SK-N-MC (cell line): ENCODE measurements around the gene PWWP2B.

Experiments used
- DNase-seq: peaks from one replicate; pipeline ENCODE4 v3.0.0-alpha.2; 2011; ENCODE audit warnings: low read depth, low spot score
- H3K27ac ChIP-seq: fragments of 200-600 bp; sonication (generic); 2 replicates; pipeline ENCODE4 v1.5.1; 2016; ENCODE audit warnings: mixed run types
- H3K36me3 ChIP-seq: fragments of 200-600 bp; sonication (generic); 2 replicates; pipeline ENCODE4 v1.6.1; 2017; ENCODE audit warnings: antibody characterized with exemption, low read length, mixed read lengths; ENCODE audit not compliant: insufficient read depth
- H3K4me3 ChIP-seq: fragments of 200-600 bp; sonication (generic); 2 replicates; pipeline ENCODE4 v1.5.1; 2016
- H3K9ac ChIP-seq: fragments of 200-600 bp; sonication (generic); 2 replicates; pipeline ENCODE4 v1.8.0; 2017; ENCODE audit warnings: mixed run types, mixed read lengths; ENCODE audit not compliant: insufficient read length
- H3K9me3 ChIP-seq: fragments of 200-600 bp; sonication (generic); 2 replicates; pipeline ENCODE4 v1.6.1; 2017; ENCODE audit warnings: low read depth, mild to moderate bottlenecking, antibody characterized with exemption, low read length, moderate library complexity, mixed read lengths
- EZH2 ChIP-seq: fragments of 200-600 bp; sonication (generic); IDR thresholded peaks from one replicate; pipeline ENCODE4 v1.6.1; 2017; ENCODE audit warnings: antibody characterized with exemption
- FOXP2 ChIP-seq: optimal IDR thresholded peaks from 2 replicates; pipeline ENCODE3; 2011; ENCODE audit warnings: mild to moderate bottlenecking, moderate library complexity; ENCODE audit not compliant: insufficient read depth; ENCODE audit errors: extremely low read length, control extremely low read depth
- POLR2AphosphoS5 ChIP-seq: IDR thresholded peaks from 2 replicates; pipeline ENCODE4 v1.6.1; 2012; ENCODE audit warnings: mild to moderate bottlenecking, low read depth, low read length, borderline replicate concordance

PWWP2B gene

GRCh38 chr10:132455986-132456847 lies 59.2 kb downstream of the PWWP2B start:
- Histone ChIP-seq H3K36me3 (no peaks in the 10 kb centered on the region), H3K9me3 (no peaks in the 10 kb centered on the region), H3K27ac (no peak overlapping the region), H3K9ac (no peak overlapping the region), H3K4me3 (no peak overlapping the region)
- DNase-seq = no peak
- TF ChIP-seq POLR2AphosphoS5 = no peak
- TF ChIP-seq FOXP2 = no peak
- no peak for TF ChIP-seq EZH2

GRCh38 chr10:132456881-132457280 lies 59.9 kb downstream of the PWWP2B start:
- no peaks in the 10 kb centered on the region for H3K9me3 ChIP-seq
- H3K9ac ChIP-seq = no peak overlapping the region
- H3K36me3 ChIP-seq = no peaks in the 10 kb centered on the region
- H3K27ac ChIP-seq = no peak overlapping the region
- TF ChIP-seq FOXP2 (no peak), POLR2AphosphoS5 (no peak), EZH2 (no peak)
- DNase-seq = no peak
- no peak overlapping the region for H3K4me3 ChIP-seq

GRCh38 chr10:132457328-132458070 lies 60.5 kb downstream of the PWWP2B start:
- TF ChIP-seq POLR2AphosphoS5 (no peak), FOXP2 (no peak), EZH2 (no peak)
- no peak overlapping the region for H3K4me3 ChIP-seq
- H3K27ac ChIP-seq = no peak overlapping the region
- no peak overlapping the region for H3K9ac ChIP-seq
- no peaks in the 10 kb centered on the region for H3K36me3 ChIP-seq
- DNase-seq = no peak
- no peaks in the 10 kb centered on the region for H3K9me3 ChIP-seq

GRCh38 chr10:132458071-132458585 lies 61.1 kb downstream of the PWWP2B start:
- Histone ChIP-seq H3K9ac (no peak overlapping the region), H3K9me3 (no peaks in the 10 kb centered on the region), H3K27ac (no peak overlapping the region), H3K4me3 (no peak overlapping the region), H3K36me3 (no peaks in the 10 kb centered on the region)
- no peak for DNase-seq
- TF ChIP-seq POLR2AphosphoS5 (no peak), FOXP2 (no peak), EZH2 (no peak)

GRCh38 chr10:132458586-132459300 lies 61.7 kb downstream of the PWWP2B start:
- no peaks in the 10 kb centered on the region for H3K36me3 ChIP-seq
- DNase-seq = no peak
- no peaks in the 10 kb centered on the region for H3K9me3 ChIP-seq
- TF ChIP-seq POLR2AphosphoS5 (no peak), EZH2 (no peak), FOXP2 (no peak)
- no peak overlapping the region for H3K27ac ChIP-seq
- no peak overlapping the region for H3K9ac ChIP-seq
- H3K4me3 ChIP-seq = no peak overlapping the region

GRCh38 chr10:132459301-132460003 lies 62.5 kb downstream of the PWWP2B start:
- Histone ChIP-seq H3K4me3 (no peak overlapping the region), H3K36me3 (no peaks in the 10 kb centered on the region), H3K27ac (no peak overlapping the region), H3K9ac (no peak overlapping the region), H3K9me3 (no peaks in the 10 kb centered on the region)
- no peak for DNase-seq
- TF ChIP-seq FOXP2 (no peak), EZH2 (no peak), POLR2AphosphoS5 (no peak)

- Histone ChIP-seq H3K9me3 (no peaks in the 10 kb centered on the region), H3K36me3 (no peaks in the 10 kb centered on the region), H3K27ac (no peak overlapping the region), H3K9ac (no peak overlapping the region), H3K4me3 (no peak overlapping the region)
- TF ChIP-seq POLR2AphosphoS5 (no peak), EZH2 (no peak), FOXP2 (no peak)
- no peak for DNase-seq
Observed at GRCh38 chr10:132460071-132460470, 63.1 kb downstream of the PWWP2B start.

- no peak overlapping the region for H3K4me3 ChIP-seq
- no peaks in the 10 kb centered on the region for H3K36me3 ChIP-seq
- H3K27ac ChIP-seq = no peak overlapping the region
- TF ChIP-seq EZH2 (no peak), FOXP2 (no peak), POLR2AphosphoS5 (no peak)
- no peak for DNase-seq
- no peak overlapping the region for H3K9ac ChIP-seq
- no peaks in the 10 kb centered on the region for H3K9me3 ChIP-seq
Observed at GRCh38 chr10:132460691-132461090, 63.7 kb downstream of the PWWP2B start.
